DMS 273 (cell line): ENCODE results near the gene UMPS.

Experiments
- DNase-seq: peaks from one replicate; lab custom pipeline; 2025; ENCODE audit not compliant: unreplicated experiment; lab: John Stamatoyannopoulos, UW

The UMPS gene

GRCh38 chr3:124796477-124796876 lies 66.2 kb downstream of the UMPS start:
- DNase-seq: no peak

- DNase-seq: peak; percentile 83
Measured at GRCh38 chr3:124797426-124797945, 67.2 kb downstream of the UMPS start.
